HG02884 (cell line): ENCODE data around the gene ACSL6.

ENCODE experiments used
- ATAC-seq: cut with Tn5 transposase; IDR thresholded peaks from one replicate; pipeline ENCODE4 v1.9.1; 2021; ENCODE audit warnings: mild to moderate bottlenecking, moderate library complexity; ENCODE audit not compliant: unreplicated experiment

The ACSL6 gene

DNA sequence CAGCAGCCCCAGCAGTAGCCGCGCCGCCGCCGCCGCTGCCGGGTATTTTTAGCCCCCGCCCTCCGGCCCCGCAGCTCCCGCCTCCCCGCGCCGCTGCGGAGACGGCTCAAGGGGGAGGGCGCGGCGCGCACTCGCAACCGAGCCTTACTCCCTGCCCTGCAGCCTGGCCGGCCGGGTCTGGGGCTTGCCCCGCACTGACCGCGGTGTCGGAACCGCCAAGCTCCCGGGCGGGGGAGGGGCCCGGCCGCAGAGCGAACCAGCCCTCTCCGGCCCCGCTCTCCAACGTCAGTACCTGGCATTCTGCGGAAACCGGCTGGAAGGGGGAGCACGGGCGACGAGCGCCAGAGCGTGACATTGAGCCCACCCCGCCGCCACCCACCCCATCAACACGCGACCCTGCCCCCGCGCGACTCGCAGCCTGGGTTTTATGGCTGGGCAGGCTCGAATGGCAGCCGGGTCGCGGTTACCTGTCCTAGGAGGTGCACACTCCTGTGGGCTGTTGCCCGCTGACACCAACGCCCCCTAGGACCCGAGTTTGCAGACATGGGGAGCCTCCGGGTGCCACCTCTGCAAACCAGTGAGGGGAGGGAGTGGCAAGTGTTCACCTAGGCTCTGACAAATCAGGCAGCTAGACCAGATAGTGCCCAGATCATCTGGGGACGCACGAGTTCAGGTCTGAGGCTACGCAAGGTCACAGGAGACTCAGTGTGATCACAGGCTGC lies at the start of gene ACSL6:
TSS of gene ACSL6 (minus strand) at position 37 of the 722 bp plus-strand sequence. CDS start 105 bp downstream, outside the sequence.
- no peak for ATAC-seq

- ATAC-seq: no peak
Observed at GRCh38 chr5:132060501-132061161, 49.2 kb upstream of the ACSL6 start, which contains the start of gene IL3. TSS of gene IL3 (plus strand) at chr5:132060655. CDS start at chr5:132060707, 52 bp downstream.

GRCh38 chr5:132059696-132060500 lies 48.4 kb upstream of the ACSL6 start:
- ATAC-seq: no peak

GRCh38 chr5:132059043-132059695 lies 47.7 kb upstream of the ACSL6 start:
- no peak for ATAC-seq

DNA sequence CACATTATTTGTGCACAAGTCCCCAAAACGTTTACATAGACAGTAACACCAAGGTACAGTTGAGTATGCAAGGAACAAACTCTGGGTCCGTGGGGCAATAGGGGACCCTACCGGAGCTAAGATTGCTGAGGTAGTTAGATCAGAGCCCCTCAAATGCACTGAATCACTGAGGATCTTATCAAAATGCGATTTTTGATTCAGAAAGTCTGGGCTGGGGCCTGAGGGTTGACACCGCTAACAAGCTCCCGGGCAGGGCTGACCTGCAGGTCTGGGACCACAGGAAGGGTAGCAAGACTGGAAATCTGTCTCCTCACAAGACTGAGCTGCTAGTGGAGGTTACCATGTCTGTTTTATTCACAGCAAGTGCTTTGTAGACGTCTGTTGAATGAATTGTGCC lies 47.2 kb upstream of the ACSL6 start:
- no peak for ATAC-seq

DNA sequence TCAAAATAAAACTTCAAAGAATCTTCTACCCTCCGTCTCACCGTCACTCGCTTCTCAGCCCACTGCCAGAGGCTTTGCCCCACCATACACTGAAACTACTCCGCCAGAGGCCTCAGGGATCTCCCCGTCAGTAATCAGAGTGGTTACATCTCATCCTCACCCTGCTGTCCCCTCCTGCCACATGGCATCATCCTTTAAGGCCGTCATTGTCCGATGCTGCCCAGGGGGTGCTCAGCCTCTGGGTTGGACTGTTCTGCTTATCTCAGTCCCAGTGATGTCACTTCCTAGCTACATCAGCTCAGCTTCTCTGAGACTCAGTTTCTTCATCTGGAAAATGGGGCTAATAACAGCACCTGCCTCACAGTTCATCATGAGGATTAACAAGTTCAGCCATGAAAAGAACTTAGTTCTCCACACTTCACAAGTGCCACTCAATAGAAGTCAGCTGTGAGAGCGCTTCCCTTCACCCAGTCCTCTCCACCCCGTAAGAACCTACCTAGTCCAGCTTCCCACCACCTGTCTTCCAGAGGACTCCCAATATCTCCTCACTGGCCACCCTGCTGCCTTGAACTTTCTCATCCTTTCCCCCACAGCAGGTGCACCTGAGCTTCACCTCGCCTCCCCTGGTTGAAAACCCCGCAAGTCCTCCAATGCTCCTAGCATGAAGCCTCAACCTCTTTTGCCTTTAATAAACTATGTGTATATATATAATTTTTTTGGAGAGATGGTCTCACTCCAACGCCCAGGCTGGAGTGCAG lies 46.2 kb upstream of the ACSL6 start:
- no peak for ATAC-seq

- no peak for ATAC-seq
Observed at GRCh38 chr5:132056610-132057497, 45.4 kb upstream of the ACSL6 start.

DNA sequence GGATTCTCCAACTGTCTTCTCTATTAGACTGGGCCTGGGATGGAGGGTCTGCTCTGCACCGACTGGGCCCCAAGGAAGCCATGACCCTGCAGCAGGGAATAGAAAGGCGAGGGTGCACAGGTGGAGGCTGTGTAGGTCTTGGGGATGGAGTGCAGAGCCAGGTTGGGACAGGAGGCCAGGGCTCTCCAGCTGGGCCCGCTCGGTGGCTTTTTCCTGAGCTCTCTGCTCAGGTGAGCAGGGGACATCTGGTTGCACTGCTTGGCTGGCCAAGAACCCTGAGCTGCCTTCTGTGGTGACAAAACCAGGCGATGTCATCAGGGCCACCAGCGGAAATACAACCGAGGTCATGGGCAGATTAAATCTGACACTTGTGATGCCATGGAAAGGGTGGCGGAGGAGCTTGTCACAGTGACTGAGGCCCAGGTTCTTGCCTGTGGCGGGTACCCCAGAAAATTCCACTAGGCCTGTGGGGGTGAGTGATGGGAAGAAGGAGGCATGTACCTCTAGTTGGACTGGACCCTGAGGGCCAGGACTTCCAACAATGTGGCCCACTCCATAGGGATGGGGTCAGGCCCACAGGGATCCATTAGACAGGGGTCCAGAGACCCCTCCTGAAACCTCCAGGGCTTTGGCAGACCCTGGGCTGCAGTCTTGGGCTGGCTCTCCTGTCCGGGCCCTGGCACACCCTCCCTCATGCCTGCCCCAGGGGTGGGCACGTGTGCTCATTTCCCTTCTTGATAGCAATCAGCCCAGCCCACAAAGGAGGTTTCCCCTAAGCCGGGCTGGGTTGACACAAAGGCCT lies 44.6 kb upstream of the ACSL6 start:
- no peak for ATAC-seq

DNA sequence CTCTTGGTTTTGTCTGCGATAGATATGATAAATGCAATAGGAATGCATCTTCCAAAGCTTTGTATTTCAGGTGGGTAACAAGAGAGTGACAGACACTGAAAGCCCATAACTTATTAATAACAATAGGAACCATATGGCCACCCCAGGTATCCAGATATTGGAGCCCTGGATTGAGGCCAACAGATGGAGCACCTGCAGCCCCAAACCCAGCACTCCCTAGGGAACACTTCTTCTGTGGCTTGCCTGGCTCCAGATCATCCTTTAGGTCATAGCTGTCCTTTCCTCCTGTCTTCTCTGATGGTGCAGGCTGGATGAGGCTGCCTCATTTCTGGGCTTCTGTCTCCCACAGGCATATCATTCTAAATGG lies 44.0 kb upstream of the ACSL6 start:
- ATAC-seq: no peak

- no peak for ATAC-seq
Observed at GRCh38 chr5:132054697-132055440, 43.4 kb upstream of the ACSL6 start.

DNA sequence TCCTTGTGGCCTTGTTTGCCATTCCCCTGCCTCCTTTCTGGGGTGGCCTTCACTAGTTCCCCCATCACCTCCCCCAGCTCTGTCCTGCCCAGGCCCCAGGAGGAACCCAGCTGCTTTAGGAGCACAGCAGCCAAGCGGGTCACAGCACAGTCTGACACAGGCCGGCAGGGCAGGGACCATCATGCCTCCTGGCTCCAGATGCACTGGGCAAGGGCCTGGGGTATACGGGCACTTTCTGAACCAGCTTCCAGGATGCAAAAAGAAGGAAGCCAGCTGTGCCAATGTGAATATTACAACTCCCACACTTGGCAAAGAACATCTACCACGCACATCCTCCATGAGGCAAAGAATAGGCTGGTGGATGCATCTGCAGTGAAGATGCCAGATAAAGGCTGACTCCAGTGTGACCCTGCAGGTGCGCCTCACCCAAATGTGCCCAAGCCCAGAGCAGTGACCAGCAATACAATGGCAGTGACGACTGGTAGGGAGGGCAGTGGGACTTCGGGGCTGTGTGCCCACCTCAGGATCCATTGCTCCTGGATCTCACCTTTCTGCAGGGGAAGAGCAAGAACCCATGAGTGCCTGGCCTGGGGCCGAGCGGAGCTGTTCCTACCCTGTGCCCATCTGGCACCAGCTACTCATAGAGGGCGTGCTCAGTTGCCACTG lies 42.7 kb upstream of the ACSL6 start:
- ATAC-seq: no peak

DNA sequence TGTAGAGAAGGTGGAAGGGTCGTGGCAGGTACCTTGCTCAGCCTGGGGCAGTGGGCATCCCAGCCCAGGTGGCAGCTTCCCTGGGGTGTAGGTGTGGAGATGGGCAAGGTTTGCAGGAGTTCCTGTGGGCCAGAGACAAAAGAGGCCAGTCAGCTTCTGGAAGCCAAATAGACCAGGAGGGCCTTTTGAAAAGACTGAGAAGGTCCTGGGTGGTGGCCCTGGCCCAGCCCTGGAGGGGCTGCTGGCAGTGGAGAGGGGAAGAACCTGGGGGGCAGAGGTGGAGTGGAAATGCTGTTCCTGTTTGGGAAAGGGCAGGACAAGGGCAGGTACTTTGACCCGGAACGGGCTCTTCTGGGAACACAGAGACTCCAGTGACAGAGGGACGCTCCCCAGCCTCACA lies 42.0 kb upstream of the ACSL6 start:
- ATAC-seq: no peak

GRCh38 chr5:132052520-132052919 lies 41.1 kb upstream of the ACSL6 start:
- ATAC-seq: no peak

- no peak for ATAC-seq
Observed at GRCh38 chr5:132050661-132051552, 39.4 kb upstream of the ACSL6 start.

DNA sequence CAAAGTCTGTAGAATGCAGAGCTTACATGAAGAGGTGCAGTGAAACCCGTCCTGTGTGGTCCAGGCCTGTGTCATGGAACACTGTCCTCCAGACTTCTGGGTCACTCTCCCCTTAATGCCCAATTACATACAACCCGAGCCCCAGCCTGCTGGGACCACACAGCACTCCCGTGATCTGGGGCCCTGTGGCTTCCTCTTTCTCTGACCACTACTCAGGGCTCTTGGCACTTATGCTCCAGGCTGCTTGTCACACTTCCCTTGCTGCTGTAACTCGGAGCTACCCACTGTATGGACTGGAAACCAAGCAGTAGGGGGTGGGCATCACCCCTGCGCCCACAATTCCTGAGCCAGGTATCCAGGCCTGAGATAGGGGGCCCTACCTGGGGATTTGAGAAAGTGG lies 38.7 kb upstream of the ACSL6 start:
- no peak for ATAC-seq

GRCh38 chr5:132049559-132049958 lies 38.1 kb upstream of the ACSL6 start:
- ATAC-seq: no peak
